Stimulated activated CD4-positive, alpha-beta T cell treated with anti-CD3 and anti-CD28 coated beads, Interleukin-15, amount 100 ng/mL, for 1 hour (primary cell): ENCODE results near the gene TM4SF4.

Source experiments
- DNase-seq, 2 donors: peaks; one replicate each; pipeline ENCODE4 v3.0.0-alpha.2; 2020; ENCODE audit warnings: low read depth in 1 of 2, low spot score in 1 of 2

Gene TM4SF4

GRCh38 chr3:149454746-149455145 is 19.8 kb upstream of the TM4SF4 start:
- DNase-seq = no peak

GRCh38 chr3:149455366-149455765 is 19.1 kb upstream of the TM4SF4 start:
- DNase-seq = no peak

GRCh38 chr3:149455989-149456388 is 18.5 kb upstream of the TM4SF4 start:
- no peak for DNase-seq

GRCh38 chr3:149459491-149460059 is 14.9 kb upstream of the TM4SF4 start:
- no peak for DNase-seq

- no peak for DNase-seq
These were observed 14.4 kb upstream of the TM4SF4 start for GRCh38 chr3:149460117-149460516.

GRCh38 chr3:149462051-149462450 is 12.4 kb upstream of the TM4SF4 start:
- DNase-seq = no peak

GRCh38 chr3:149462581-149463011 is 11.9 kb upstream of the TM4SF4 start:
- DNase-seq = no peak

- no peak for DNase-seq
These were observed 10.6 kb upstream of the TM4SF4 start for GRCh38 chr3:149463921-149464320.

- DNase-seq = no peak
These were observed 9.8 kb upstream of the TM4SF4 start for GRCh38 chr3:149464542-149465328.

GRCh38 chr3:149465351-149465883 is 9.1 kb upstream of the TM4SF4 start:
- no peak for DNase-seq

- DNase-seq = no peak
These were observed 8.3 kb upstream of the TM4SF4 start for GRCh38 chr3:149466192-149466591.

- DNase-seq = no peak
These were observed 5.8 kb upstream of the TM4SF4 start for GRCh38 chr3:149468504-149469212.

- DNase-seq = no peak
These were observed 4.1 kb upstream of the TM4SF4 start for GRCh38 chr3:149470381-149470780.

- no peak for DNase-seq
These were observed 2.3 kb upstream of the TM4SF4 start for GRCh38 chr3:149472030-149472797.

- DNase-seq = no peak
These were observed 894 bp upstream of the TM4SF4 start for GRCh38 chr3:149473357-149474249.

- no peak for DNase-seq
These were observed 1.1 kb downstream of the TM4SF4 start for GRCh38 chr3:149475451-149476060.

- no peak for DNase-seq
These were observed 1.7 kb downstream of the TM4SF4 start for GRCh38 chr3:149476225-149476624.

GRCh38 chr3:149479621-149480325 is 5.3 kb downstream of the TM4SF4 start:
- no peak for DNase-seq
